HUES6 (cell line): ENCODE data around the gene TRERF1.

Source experiments
- H3K27ac ChIP-seq: 2 replicates; pipeline ENCODE4 v1.7.0; 2013; ENCODE audit warnings: low read depth, mild to moderate bottlenecking, low read length, inconsistent platforms
- H3K27me3 ChIP-seq: 2 replicates; pipeline ENCODE4 v1.6.1; 2013; ENCODE audit warnings: low read length; ENCODE audit not compliant: control insufficient read depth, insufficient read depth
- H3K36me3 ChIP-seq: 2 replicates; pipeline ENCODE4 v1.6.1; 2013; ENCODE audit warnings: low read length; ENCODE audit not compliant: control insufficient read depth, insufficient read depth
- H3K4me1 ChIP-seq: 2 replicates; pipeline ENCODE4 v1.6.1; 2013; ENCODE audit warnings: low read length; ENCODE audit not compliant: control insufficient read depth, insufficient read depth
- H3K4me3 ChIP-seq: 2 replicates; pipeline ENCODE4 v1.5.1; 2013; ENCODE audit warnings: low read depth, low read length
- H3K9ac ChIP-seq: one replicate; pipeline ENCODE4 v1.6.1; 2013; ENCODE audit warnings: mild to moderate bottlenecking, low read length
- H3K9me3 ChIP-seq: 2 replicates; pipeline ENCODE4 v1.6.1; 2013; ENCODE audit warnings: low read depth, low read length; ENCODE audit not compliant: control insufficient read depth, insufficient read depth

Gene TRERF1

DNA sequence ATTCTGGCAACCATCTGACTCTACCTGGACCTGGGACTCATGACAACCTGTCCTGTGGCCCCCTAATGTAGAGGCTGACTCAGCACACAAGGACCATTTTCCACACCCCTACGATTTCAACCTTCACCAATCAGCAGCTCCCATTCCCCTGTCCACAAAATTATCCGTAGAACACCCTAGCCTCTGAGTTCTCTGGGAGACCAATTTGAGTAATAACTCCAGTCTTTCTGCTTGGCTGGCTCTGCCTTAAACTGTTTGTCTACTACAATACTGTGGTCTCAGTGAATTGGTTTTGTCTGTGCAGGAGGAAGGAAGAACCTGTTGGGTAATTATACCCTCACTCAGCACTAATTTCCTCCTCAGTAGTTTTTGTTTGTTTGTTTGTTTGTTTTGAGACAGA, 134.7 kb downstream of the TRERF1 start:
- peak overlapping the region; percentile 75 for H3K9ac ChIP-seq
- H3K9me3 ChIP-seq: no peaks in the 10 kb centered on the region
- no peaks in the 10 kb centered on the region for H3K27me3 ChIP-seq
- H3K4me1 ChIP-seq: peaks cover 40% of the 10 kb centered on the region
- H3K36me3 ChIP-seq: no peaks in the 10 kb centered on the region
- H3K4me3 ChIP-seq: no peak overlapping the region
- H3K27ac ChIP-seq: peak overlapping the region; percentile 83; the same call in 1 of the 2 replicates

DNA sequence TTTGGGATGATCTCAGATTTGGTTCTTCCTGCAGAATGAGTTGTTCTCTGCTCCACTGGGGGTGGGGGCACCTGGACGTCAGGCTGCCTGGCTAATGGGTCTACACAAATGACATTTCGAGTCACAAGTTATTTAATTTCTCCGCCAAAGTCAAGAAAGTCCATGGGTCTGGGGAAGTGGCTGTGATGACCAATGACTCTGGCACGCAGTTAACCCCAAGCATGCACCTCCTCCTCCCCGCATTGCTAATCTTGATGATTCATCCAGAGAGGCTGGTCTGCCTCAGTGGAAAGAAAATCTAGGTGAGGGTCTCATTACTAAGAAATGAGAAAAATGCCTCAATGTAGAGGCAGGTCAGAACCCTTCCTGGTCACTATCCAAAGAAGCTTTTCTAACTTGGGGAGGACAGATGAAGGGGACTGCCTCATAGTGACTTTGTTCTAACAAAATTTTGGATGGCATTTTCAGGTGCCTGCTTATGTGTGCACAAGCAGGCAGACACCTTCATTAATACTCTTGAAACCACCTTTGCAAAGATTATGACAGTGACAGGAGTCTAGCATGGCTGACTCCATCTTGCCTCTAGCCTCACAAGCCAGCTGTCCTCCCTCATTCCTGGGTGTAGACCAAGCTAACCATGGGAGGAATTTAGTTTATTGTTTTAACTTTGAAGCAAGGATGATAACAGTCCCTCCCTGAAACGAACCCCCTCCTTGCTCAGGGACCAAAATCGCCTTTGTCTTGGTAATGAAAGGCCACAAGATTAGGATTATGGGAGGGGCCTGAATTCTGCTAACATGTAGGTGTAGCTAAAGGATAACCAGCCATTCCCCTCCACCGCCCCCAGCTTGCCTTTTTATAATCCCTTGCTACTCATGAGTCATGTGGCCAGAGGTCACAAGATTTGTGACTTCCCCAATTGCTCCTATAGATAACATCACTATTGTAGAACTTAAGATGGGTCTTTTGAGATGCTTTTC, 135.4 kb downstream of the TRERF1 start:
- Histone ChIP-seq H3K27me3 (no peaks in the 10 kb centered on the region), H3K4me1 (peaks cover 40% of the 10 kb centered on the region), H3K9ac (peak overlapping the region; percentile 75), H3K4me3 (peak overlapping the region; percentile 13; the same call in 1 of the 2 replicates), H3K9me3 (no peaks in the 10 kb centered on the region), H3K27ac (peak overlapping the region; percentile 83; the same call in 1 of the 2 replicates), H3K36me3 (no peaks in the 10 kb centered on the region)

DNA sequence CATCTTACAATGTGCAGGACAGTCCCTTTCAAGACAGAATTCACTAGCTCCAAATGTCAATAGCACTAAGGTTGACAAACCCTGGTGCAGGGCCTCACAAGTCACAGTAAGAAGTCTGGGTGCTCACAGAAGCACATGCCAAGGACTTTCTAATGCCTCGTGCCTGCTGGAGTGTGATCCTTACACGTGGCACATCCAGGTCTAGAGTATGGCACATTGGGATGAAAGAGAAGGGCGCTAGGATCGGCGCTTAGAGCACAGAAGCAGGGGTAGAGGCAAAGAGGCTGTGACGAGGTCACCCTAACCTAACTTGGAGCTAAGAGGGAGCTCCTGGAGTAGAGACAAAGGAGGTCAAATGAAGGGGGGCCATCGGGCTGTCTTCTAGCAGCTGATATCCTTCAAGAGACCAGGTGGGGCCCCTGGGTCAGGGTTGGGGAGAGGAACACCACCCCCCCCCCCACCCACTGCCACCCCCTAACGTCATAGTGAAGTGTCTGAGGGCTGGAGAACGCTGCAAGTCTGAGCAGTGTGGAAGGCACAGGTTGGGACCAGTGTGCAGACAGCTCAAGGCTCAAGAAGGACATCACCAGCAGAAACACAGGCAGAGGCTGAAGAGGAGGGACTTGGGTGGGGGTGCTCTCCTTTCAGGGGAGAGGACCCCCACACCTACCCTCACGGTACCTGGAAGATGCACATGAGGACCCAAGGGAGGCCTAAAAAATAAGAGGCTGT, 136.3 kb downstream of the TRERF1 start:
- Histone ChIP-seq H3K4me1 (peaks cover 40% of the 10 kb centered on the region), H3K9ac (peak overlapping the region; percentile 75), H3K4me3 (peak overlapping the region; percentile 13; the same call in 1 of the 2 replicates), H3K9me3 (no peaks in the 10 kb centered on the region), H3K27ac (peak overlapping the region; percentile 83; the same call in 1 of the 2 replicates), H3K27me3 (no peaks in the 10 kb centered on the region), H3K36me3 (no peaks in the 10 kb centered on the region)

DNA sequence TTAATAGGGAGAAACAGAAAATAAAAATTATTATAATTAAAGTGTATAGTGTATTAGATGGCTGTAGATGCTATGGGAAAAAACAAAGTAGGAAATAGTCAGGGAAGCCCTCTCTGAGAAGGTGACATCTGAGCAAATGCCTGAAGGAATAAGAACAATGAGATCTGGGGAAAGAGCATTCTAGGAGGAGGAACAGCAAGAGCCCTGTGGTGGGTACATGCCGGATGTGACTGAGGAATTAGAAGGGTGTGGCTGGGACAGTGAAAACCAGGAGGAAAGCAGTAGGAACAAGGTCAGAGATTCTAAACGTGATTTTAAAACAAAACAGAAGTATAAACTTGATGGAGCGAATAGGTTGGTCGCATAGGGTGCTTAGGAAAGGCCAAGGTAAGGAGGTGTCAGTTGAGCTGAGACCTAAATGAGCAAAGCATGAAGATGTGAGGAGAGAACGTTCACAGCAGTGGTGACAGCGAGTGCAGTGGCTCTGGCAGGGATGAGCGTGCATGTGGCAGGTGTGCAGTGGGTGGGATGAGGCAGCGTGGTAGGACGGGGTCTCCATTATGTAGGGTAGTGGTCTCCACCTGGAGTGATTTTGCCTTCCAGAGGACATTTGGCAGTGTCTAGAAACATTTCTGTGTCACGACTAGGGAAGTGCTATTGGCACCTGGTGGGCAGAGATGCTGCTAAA, 137.0 kb downstream of the TRERF1 start:
- H3K27me3 ChIP-seq: no peaks in the 10 kb centered on the region
- no peak overlapping the region for H3K27ac ChIP-seq
- H3K4me3 ChIP-seq: no peak overlapping the region
- H3K9ac ChIP-seq: peak overlapping the region; percentile 21
- H3K4me1 ChIP-seq: peaks cover 40% of the 10 kb centered on the region
- no peaks in the 10 kb centered on the region for H3K36me3 ChIP-seq
- H3K9me3 ChIP-seq: no peaks in the 10 kb centered on the region

DNA sequence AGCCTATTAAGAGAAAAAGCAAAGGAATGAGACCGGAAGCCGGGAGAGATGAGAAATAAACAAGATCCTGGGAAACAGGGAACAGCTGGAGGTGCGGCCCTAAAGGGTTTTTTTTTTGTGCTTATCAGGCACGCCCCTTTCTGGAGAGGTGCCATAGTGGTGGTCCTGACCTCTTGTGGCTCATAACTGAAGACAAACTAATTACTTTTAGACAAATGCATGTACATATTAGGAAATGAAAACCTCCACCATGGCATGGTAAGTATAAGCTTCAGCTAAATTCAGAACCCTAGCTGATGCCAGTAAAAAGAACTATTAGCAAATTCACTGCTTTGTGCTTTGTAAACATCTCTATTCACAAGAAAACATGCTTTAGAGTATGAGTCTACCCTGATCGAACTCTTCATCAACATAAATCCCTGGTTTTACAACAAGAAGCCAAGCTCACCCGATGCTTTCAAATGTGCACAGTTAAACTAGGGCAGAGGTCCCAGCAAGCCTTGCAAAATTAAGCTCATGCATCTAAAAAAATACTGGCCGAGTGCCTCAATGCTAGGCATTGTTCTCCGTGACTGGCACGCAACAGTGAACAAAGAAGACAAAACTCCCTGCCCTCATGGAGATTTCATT, 137.7 kb downstream of the TRERF1 start:
- H3K27me3 ChIP-seq: no peaks in the 10 kb centered on the region
- H3K27ac ChIP-seq: no peak overlapping the region

DNA sequence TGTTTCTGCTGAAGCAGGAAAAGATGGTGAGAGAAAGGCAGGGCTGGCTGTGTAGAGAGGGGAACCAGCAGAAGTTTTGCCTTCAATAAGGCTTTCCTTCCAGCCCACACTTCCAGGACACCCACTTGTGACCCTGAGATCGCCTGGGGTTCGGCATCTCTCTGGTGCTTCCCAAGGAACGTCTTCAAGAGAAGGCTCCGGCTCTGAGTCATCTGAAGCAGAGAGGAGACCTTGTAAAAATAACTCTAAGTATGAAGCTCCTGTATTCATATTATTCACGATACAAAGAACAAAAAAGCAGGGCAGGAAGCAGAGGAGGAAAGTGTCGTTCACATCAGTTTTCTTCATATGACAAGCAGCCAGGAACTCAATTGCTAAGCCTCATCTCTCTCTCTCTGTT, 138.7 kb downstream of the TRERF1 start:
- H3K4me3 ChIP-seq: no peak overlapping the region
- no peak overlapping the region for H3K27ac ChIP-seq
- H3K4me1 ChIP-seq: peaks cover 40% of the 10 kb centered on the region
- H3K9ac ChIP-seq: no peak overlapping the region
- H3K9me3 ChIP-seq: no peaks in the 10 kb centered on the region
- H3K27me3 ChIP-seq: no peaks in the 10 kb centered on the region
- H3K36me3 ChIP-seq: no peaks in the 10 kb centered on the region

More for the DNA sequence above, 137.7 kb downstream of the TRERF1 start:
- Histone ChIP-seq H3K4me1 (peaks cover 40% of the 10 kb centered on the region), H3K4me3 (no peak overlapping the region), H3K9me3 (no peaks in the 10 kb centered on the region), H3K9ac (no peak overlapping the region), H3K36me3 (no peaks in the 10 kb centered on the region)

DNA sequence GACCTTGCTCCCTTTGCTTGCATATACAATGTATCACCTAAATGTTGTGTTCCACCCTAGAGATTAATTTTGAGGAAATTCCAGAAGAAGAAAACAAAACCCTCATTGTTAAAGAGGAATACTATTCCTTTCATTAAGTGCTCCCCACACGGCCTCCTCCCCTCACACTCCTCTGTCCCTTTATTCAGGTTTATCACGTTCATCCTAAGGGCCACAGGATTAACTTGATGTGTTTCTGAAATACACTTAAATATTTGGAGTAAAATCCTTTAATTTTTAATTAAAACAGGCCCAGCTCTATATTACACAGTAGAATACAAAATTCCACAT, 144.6 kb downstream of the TRERF1 start:
- no peaks in the 10 kb centered on the region for H3K9me3 ChIP-seq
- no peak overlapping the region for H3K4me3 ChIP-seq
- H3K36me3 ChIP-seq: no peaks in the 10 kb centered on the region
- H3K27me3 ChIP-seq: no peaks in the 10 kb centered on the region
- no peak overlapping the region for H3K27ac ChIP-seq
- no peak overlapping the region for H3K9ac ChIP-seq
- H3K4me1 ChIP-seq: peaks cover 21% of the 10 kb centered on the region

DNA sequence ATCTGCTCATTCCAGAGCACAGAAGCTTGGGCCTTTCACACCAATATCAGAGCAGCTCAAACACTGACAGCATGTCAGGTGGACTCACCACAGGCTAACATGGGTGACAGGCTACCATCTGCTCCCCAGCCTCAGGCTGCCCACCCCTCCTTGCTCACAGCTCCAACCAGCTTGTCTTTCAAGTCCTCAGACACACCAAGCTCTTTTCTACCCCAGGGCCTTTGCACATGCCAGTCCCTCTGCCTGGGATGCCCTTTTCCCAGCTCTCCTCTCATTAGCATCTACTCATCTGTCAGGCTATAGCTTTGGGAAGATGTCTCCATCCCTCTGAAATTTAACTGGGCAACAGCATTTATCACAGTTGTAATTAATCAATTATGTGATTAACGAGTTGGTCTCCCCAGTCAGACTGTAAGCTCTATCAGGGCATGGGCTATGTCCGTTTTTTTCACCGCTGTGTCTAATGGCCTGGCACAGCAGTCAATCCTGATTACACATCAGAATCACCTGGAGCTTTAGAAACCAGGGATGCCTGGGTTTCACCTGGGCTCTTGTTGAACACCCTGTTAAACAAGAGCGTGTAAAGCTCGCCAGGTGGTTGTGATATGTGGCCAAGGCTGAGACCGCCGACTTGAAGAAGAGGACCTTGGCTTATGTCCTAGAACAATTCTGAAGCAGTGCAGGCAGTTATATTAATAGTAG, 145.1 kb downstream of the TRERF1 start:
- H3K27ac ChIP-seq: no peak overlapping the region
- H3K9me3 ChIP-seq: no peaks in the 10 kb centered on the region
- no peak overlapping the region for H3K9ac ChIP-seq
- no peak overlapping the region for H3K4me3 ChIP-seq
- peaks cover 26% of the 10 kb centered on the region for H3K4me1 ChIP-seq
- H3K27me3 ChIP-seq: no peaks in the 10 kb centered on the region
- no peaks in the 10 kb centered on the region for H3K36me3 ChIP-seq

DNA sequence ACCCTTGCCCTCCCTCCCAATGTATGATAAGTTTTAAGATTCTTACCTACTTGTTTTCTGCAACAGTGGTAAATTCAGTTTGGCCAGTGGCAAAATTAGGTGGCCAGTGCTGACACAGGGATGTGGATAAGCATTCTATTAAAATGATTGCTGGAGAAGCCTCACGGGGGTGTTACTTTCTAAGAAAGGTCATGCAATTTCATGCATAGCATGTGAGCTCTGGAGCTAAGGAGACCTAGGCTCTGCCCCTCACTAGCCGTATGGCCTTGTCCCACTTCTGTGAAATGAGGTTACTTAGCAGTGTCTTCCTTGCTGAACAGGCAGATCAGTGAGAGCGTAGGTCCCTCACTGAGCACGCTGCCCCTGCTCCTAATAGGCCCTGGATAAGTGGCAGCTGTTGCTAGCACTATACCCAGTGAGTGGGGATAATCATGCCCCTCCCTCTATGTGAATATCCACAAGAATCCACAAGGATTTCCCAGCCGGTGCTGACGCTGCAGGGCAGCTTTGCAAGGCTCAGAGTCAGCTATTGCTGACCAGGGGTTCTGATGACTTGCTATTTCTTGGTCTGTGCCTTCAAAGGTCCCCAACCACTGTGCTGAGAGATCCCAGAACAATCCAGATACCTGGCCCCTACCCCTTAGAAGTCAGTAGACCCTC, 147.5 kb downstream of the TRERF1 start:
- H3K4me1 ChIP-seq: peaks cover 27% of the 10 kb centered on the region
- no peak overlapping the region for H3K4me3 ChIP-seq
- peaks cover 4% of the 10 kb centered on the region; the same call in 1 of the 2 replicates for H3K36me3 ChIP-seq
- H3K9me3 ChIP-seq: no peaks in the 10 kb centered on the region
- H3K27ac ChIP-seq: no peak overlapping the region
- no peak overlapping the region for H3K9ac ChIP-seq
- no peaks in the 10 kb centered on the region for H3K27me3 ChIP-seq

DNA sequence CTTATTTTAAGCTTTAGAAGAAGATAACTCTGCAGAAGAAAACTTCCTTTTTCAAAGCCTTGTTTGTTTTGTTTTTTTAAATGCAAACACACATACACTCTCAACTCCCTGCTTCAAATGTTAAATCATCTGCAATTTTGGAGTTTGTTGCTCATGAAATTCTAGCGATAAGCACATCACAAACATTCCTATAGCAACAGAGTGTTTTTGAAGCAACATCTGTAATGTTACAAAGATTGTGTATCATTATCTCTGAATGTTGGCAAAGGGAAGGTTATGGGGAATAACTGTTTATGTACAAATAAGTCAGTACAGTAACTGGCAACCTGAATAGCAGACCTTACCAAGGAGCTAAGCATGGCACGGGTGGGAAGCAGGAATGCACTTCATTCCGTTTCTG, 149.3 kb downstream of the TRERF1 start:
- no peak overlapping the region for H3K9ac ChIP-seq
- peaks cover 4% of the 10 kb centered on the region; the same call in 1 of the 2 replicates for H3K36me3 ChIP-seq
- no peak overlapping the region for H3K4me3 ChIP-seq
- no peaks in the 10 kb centered on the region for H3K27me3 ChIP-seq
- H3K27ac ChIP-seq: no peak overlapping the region
- H3K4me1 ChIP-seq: peaks cover 27% of the 10 kb centered on the region
- H3K9me3 ChIP-seq: no peaks in the 10 kb centered on the region
